DND-41 (cell line): Measurements from ENCODE around the gene CCDC178.

Experiments
- ATAC-seq: fragments of 200-7000 bp; cut with Tn5 transposase; 3 replicates; pipeline ENCODE4 v1.9.1; 2021; ENCODE audit warnings: low read depth; ENCODE audit not compliant: insufficient read depth
- DNase-seq: peaks from one replicate; pipeline ENCODE4 v3.0.0-alpha.2; 2020
- H2AFZ ChIP-seq: 2 replicates; pipeline ENCODE4 v1.6.0; 2012; ENCODE audit warnings: low read depth, low read length
- H3K27ac ChIP-seq: 2 replicates; pipeline ENCODE4 v1.5.1; 2012; ENCODE audit warnings: low read length, inconsistent platforms
- H3K27me3 ChIP-seq: fragments of 200-600 bp; sonication (generic); 2 replicates; pipeline ENCODE4 v1.6.0; 2012; ENCODE audit warnings: low read length, mild to moderate bottlenecking, inconsistent platforms; ENCODE audit not compliant: insufficient read depth, poor library complexity
- H3K36me3 ChIP-seq: 2 replicates; pipeline ENCODE4 v1.5.1; 2012; ENCODE audit warnings: low read length, inconsistent platforms; ENCODE audit not compliant: insufficient read depth
- H3K4me1 ChIP-seq: 2 replicates; pipeline ENCODE4 v1.5.1; 2012; ENCODE audit warnings: mild to moderate bottlenecking, low read length; ENCODE audit not compliant: insufficient read depth
- H3K4me2 ChIP-seq: 2 replicates; pipeline ENCODE4 v1.6.0; 2012; ENCODE audit warnings: mild to moderate bottlenecking, moderate library complexity, low read length, inconsistent platforms; ENCODE audit not compliant: insufficient read depth
- H3K4me3 ChIP-seq, 2 experiments: fragments of 200-600 bp in 1 of 2; shearing (Covaris generic) in 1 of 2; 2 replicates each; pipeline ENCODE4 v1.5.1; 2012 to 2016; ENCODE audit warnings: inconsistent platforms in 2 of 2, low read length in 2 of 2, mild to moderate bottlenecking in 2 of 2, low read depth in 1 of 2, moderate library complexity in 1 of 2
- H3K79me2 ChIP-seq: 2 replicates; pipeline ENCODE4 v1.6.0; 2012; ENCODE audit warnings: low read length, inconsistent platforms; ENCODE audit not compliant: insufficient read depth
- H3K9ac ChIP-seq: 2 replicates; pipeline ENCODE4 v1.6.0; 2012; ENCODE audit warnings: low read depth, mild to moderate bottlenecking, inconsistent platforms, low read length, moderate library complexity
- H3K9me3 ChIP-seq: 2 replicates; pipeline ENCODE4 v1.5.1; 2012; ENCODE audit warnings: low read length, moderate library complexity, mild to moderate bottlenecking, inconsistent platforms; ENCODE audit not compliant: insufficient read depth, severe bottlenecking
- H4K20me1 ChIP-seq: 2 replicates; pipeline ENCODE4 v1.6.0; 2012; ENCODE audit warnings: low read length; ENCODE audit not compliant: insufficient read depth
- CTCF ChIP-seq: IDR thresholded peaks from 2 replicates; pipeline ENCODE4 v1.5.1; 2012; ENCODE audit warnings: borderline replicate concordance, low read length, moderate library complexity, mild to moderate bottlenecking; ENCODE audit not compliant: poor library complexity, severe bottlenecking; ENCODE audit errors: extremely low read depth
- EZH2 ChIP-seq: IDR thresholded peaks from 3 replicates; pipeline ENCODE4 v1.6.1; 2012; ENCODE audit warnings: borderline replicate concordance, low read depth, mild to moderate bottlenecking, moderate library complexity, low read length, inconsistent platforms; ENCODE audit not compliant: severe bottlenecking

CCDC178 gene

GRCh38 chr18:32920796-32921787 is 519.4 kb downstream of the CCDC178 start:
- Histone ChIP-seq H3K9me3 (no peaks in the 10 kb centered on the region), H3K4me2 (no peak overlapping the region), H4K20me1 (no peaks in the 10 kb centered on the region), H3K27ac (no peak overlapping the region), H3K27me3 (no peaks in the 10 kb centered on the region), H2AFZ (no peak overlapping the region), H3K4me3 (no peak overlapping the region), H3K4me1 (peaks cover 14% of the 10 kb centered on the region), H3K36me3 (no peaks in the 10 kb centered on the region), H3K79me2 (no peaks in the 10 kb centered on the region), H3K9ac (no peak overlapping the region)
- no peak for TF ChIP-seq CTCF
- no peak for TF ChIP-seq EZH2
- ATAC-seq: peak; percentile 64
- DNase-seq: no peak

- Histone ChIP-seq H3K4me3 (no peak overlapping the region), H3K36me3 (no peaks in the 10 kb centered on the region), H3K79me2 (no peaks in the 10 kb centered on the region), H3K4me1 (peaks cover 14% of the 10 kb centered on the region), H3K9me3 (no peaks in the 10 kb centered on the region), H3K27ac (no peak overlapping the region), H2AFZ (no peak overlapping the region), H4K20me1 (no peaks in the 10 kb centered on the region), H3K4me2 (no peak overlapping the region), H3K9ac (no peak overlapping the region), H3K27me3 (no peaks in the 10 kb centered on the region)
- peak; percentile 58 for DNase-seq
- peak; percentile 98 for ATAC-seq
- no peak for TF ChIP-seq EZH2
- TF ChIP-seq CTCF: peak; percentile 71
These were observed 520.7 kb downstream of the CCDC178 start for GRCh38 chr18:32919799-32920198.

- H3K4me2 ChIP-seq: no peak overlapping the region
- DNase-seq (no peak), ATAC-seq (no peak)
- 0 out of 2 replicates have a peak overlapping the region, but pooled peaks have one; percentile 51 for H2AFZ ChIP-seq
- no peaks in the 10 kb centered on the region for H3K9me3 ChIP-seq
- H3K36me3 ChIP-seq: no peaks in the 10 kb centered on the region
- H3K27me3 ChIP-seq: no peaks in the 10 kb centered on the region
- no peak overlapping the region for H3K9ac ChIP-seq
- TF ChIP-seq EZH2: no peak
- no peaks in the 10 kb centered on the region for H3K79me2 ChIP-seq
- no peaks in the 10 kb centered on the region for H4K20me1 ChIP-seq
- no peak overlapping the region for H3K4me3 ChIP-seq
- H3K27ac ChIP-seq: no peak overlapping the region
- peaks cover 14% of the 10 kb centered on the region for H3K4me1 ChIP-seq
These were observed 521.8 kb downstream of the CCDC178 start for GRCh38 chr18:32918692-32919250.

- H3K4me2 ChIP-seq: no peak overlapping the region
- H3K27ac ChIP-seq: no peak overlapping the region
- H2AFZ ChIP-seq: no peak overlapping the region
- no peak overlapping the region for H3K4me3 ChIP-seq
- TF ChIP-seq EZH2: no peak
- no peak for TF ChIP-seq CTCF
- no peaks in the 10 kb centered on the region for H3K36me3 ChIP-seq
- no peak for ATAC-seq
- no peaks in the 10 kb centered on the region for H3K9me3 ChIP-seq
- H4K20me1 ChIP-seq: no peaks in the 10 kb centered on the region
- DNase-seq: no peak
- no peaks in the 10 kb centered on the region for H3K27me3 ChIP-seq
- no peak overlapping the region for H3K9ac ChIP-seq
- no peaks in the 10 kb centered on the region for H3K4me1 ChIP-seq
- H3K79me2 ChIP-seq: no peaks in the 10 kb centered on the region
These were observed 525.0 kb downstream of the CCDC178 start for GRCh38 chr18:32915516-32915915.
